NCI-H187 treated with DMSO at 0.1 percent for 48 hours (cell line): ENCODE results near the gene SLCO3A1.

ENCODE experiments used
- DNase-seq: peaks from one replicate; lab custom pipeline; 2025; lab: John Stamatoyannopoulos, UW

SLCO3A1 gene

DNA sequence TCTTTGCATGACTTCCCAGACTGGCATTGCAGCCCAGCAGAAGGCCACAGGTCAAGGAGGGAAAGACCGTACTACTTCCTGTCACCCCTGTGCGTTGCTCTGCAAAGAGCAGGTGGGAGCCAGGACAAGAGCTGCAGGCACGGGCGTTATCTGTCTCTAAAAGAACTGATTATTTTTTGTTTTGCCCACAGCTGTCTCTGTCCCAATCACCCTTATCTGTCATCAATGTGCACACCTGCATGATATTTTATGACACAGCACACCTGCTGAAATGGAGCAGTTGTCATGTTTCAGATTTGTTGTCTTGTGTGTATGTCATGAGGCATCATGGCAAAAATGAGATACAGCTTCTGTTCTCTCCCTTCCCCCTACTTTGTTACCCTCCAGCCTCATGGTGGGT lies 58.8 kb downstream of the SLCO3A1 start:
- no peak for DNase-seq

DNA sequence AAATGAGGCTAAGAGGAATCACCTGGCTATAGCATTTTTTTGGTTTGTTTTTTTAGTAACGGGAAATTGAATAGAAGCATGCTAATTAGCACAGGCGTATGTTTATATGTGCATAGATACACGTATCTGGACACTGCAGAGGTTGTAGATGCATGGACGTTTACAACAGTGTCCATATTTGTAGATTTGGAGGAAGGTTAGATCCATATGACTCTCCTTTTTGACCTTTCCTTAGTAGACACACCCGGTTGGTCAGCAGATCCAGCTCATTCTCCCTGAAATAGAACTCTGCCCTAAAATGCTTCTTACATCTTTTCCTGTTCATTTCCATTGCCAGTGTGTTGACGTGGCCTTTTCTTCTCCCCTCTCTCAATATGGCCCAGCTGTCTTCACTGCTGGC lies 60.1 kb downstream of the SLCO3A1 start:
- DNase-seq = no peak

DNA sequence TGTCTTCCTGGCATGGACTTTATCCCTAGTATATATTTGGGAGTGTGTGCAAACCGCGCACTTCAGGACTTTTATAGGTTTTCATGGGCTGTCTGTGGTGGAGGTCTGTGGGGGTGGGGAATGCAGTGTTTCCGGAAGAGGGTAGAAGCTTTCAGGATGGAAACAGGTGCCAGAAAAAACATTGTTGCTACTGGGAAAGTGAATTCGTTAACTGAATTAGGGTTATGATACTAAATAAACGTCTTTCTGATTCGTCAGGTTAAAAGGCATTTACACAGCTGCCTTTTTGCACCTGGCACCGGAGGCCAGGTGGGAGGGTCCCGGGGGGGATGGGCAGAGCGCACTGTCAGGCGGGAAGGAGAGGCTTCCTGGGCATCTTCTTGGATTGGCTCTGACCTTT lies 62.1 kb downstream of the SLCO3A1 start:
- DNase-seq = peak; percentile 88

DNA sequence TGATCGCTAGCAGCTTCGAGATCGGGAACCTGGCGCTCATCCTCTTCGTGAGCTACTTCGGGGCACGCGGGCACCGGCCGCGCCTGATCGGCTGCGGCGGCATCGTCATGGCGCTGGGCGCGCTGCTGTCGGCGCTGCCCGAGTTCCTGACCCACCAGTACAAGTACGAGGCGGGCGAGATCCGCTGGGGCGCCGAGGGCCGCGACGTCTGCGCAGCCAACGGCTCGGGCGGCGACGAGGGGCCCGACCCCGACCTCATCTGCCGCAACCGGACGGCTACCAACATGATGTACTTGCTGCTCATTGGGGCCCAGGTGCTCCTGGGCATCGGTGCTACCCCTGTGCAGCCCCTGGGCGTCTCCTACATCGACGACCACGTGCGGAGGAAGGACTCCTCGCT lies 62.5 kb downstream of the SLCO3A1 start:
- DNase-seq = no peak

DNA sequence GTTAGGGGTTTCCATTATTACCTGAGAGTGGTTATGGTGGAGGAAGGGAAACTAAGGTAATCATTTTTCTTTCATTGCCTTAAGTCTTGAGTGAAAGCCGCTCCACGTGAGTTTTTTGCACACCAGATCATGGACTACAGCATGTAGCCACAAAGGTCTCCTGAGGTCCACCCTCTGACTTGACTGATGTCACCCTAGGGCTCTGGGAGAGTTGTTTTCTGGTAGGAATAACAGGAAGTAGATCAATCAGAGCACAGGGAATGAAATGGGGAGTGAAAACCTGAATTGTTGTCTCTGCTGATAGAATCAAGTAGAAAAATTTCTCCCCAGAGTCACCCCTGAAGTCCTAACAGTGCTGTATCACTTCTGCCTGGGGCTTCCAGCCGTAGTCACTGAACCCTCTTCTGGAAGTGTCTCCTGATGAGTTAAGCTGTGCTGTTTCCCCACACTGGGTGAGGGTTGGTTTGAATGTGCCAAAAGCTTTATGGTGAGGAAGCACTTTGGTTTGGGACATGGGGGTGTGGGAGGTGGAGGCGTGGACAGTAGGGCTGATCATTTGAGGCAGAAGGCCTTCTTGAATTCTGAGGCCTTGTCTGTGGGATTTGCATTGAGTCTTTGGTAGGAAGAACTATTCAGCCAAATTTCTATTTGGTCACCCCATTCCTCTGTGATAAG lies 64.3 kb downstream of the SLCO3A1 start:
- DNase-seq = no peak

DNA sequence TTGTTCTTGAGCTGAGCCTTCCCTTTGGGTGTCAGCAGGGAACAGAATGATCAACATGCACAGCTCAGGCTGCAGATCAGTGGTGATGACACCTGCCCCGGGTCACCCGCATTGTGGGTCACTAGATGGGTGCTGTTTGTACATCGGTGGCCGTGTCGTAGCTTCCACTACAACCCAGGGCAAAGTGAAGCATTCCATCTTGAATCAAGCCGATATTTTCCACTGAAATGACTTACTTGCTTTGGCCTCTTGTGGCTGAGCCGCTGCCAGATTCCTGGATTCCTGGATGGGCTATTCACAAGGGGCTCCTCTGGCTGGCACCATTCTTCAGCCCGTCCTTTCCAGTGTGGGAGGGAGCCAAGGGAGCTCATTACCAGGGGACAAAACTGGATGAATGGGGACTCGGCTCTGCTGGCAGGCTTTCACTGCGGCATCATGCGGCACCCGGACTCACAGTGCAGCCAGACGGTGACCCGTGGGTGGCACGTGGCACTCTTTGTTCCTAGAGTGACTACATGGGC lies 65.6 kb downstream of the SLCO3A1 start:
- no peak for DNase-seq

DNA sequence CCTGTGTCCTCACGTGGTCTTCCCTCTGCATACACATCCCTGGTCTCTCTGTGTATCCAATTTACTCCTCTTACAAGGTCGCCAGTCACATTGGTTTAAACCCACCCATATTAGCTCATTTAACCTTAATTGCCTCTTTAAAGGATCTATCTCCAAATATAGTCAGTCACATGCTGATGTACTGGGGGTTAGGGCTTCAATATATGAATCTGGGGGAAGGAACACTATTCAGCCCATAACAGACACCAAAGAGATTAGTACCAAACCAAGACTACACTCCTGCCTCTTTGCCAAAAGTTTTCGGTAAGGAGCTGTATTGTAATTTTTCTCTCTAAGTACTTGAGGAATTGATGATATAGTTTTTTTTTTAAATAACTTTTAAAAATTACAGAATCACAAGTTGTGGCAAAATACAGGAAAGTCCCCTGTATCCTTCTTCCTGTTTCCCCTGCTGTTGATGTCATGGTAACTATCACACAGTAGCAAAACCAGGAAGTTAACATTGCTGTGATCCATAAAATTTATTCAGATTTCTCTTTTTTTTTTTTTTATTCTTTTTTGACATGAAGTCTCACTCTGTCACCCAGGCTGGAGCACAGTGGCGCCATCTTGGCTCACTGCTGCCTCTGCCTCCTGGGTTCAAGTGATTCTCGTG lies 67.8 kb downstream of the SLCO3A1 start:
- no peak for DNase-seq

DNA sequence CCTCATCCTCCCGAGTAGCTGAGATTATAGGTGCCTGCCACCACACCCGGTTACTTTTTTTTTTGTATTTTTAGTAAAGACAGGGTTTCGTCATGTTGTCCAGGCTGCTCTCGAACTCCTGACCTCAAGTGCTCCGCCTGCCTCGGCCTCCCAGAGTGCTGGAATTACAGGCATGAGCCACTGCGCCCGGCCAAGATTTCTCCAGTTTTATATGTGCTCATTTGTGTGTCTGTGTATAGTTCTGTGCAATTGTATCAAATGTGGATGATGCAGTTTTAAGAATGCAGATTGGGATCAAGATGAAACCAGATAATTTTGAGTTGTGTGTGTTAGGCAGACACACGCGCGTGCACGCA lies 68.3 kb downstream of the SLCO3A1 start:
- DNase-seq = no peak

DNA sequence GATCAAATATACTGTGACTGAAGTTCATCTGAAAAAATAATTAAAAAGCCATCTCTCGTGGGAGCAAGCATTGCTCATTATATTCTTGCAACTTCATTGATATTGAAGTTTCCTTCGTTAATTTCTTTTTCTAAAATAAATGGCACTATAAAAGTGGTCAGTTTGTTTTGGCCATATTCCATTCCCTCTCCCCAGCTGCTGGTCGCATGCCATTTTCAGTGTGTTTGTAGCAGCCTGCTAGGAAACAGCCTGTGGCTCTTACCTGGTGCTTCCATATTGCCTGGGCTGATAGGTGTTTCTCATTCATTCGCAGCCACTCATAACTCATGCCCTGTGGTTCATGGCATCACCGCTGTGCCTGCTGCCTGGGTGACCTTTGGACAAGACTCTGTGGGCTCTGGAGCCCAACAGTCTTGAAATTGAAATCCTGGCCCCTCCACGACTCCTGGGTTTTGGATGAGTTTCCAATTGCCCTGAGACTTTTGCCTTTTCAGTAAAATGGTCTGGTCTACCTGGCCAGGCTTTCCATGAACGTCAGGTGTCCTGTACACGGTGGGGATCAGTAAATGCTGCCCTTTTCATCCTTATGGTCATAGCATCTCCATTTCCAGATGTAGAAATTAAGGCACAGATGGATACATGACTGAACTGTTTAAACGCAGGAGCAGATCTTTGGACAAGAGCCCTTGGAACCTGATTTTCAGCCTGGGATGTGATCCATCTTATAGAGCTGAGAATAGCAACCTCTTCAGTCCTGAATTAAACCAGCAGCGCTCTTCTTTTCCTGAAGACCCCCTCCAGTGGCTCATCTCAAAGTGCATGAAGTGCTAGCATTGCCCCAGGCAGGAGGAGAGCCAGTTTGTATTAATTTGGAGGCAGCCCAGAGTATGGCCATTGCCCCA lies 69.4 kb downstream of the SLCO3A1 start:
- no peak for DNase-seq

DNA sequence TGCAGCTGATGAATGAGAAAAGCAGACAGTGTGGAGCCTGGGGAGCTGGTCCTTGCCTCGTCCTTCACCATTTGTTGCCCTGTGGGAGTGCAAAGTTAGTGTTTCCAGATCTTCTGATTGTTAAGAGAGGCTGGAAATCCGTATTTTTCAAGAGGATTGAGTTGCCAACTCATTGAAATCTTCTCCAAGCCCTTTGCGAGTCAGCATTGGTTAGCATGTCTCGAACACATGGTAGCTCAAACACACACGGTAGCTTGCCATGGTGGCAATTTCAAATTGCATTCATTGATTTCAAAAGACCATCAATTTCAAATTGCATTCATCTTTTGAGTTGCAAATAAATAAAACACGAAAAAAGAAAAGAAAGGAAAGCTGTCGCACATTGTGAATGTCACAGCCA lies 70.7 kb downstream of the SLCO3A1 start:
- DNase-seq = no peak

DNA sequence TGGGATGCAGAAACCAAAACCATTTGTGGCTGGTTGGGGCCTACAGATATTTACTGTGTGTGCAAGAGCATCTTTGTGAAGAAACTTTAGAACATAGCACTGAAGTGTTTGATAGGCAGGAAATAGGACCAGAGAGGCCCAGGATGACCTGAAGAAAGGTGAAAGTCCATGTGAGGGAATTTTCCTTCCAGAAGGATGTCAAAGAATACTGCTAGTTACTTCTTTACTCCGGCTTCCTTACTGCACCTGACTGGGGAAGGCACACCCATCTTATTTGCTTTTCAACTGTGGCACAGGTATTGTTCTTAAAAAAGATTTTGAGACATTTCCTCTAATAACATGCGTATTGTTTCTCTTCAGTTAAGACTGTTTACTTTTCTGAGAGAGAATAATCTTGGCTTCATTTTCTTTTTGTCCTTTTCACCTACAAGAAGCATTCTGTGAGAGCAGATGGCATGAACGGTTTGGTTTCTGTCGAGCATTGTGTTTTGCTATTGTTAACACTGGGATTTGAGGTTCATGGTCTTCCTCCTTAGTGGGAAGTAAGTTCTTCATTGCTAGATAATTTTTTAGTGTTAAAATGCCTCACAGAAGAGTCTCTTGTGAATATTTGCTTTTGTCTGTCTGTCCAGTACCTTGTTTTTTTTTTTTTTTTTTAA lies 71.5 kb downstream of the SLCO3A1 start:
- no peak for DNase-seq

DNA sequence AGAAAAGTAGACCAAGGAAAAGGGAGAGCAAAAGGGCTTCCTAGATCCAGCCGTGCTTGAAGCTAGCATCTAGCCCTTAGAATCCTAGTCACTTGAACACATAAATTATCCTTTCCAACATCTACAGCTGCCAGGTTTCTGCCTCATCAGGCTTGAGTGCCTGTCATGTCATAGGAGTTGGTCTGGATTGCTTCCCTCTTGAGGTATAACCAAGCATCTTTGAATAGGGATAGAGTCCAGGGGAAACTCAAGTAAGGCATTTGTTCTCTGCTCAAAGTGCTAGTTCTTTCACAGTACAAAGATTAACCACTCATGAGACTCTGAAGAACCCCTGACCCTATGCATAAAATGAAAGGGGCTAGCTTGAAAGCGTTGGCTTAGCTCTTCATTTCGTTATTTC lies 72.3 kb downstream of the SLCO3A1 start:
- DNase-seq = peak; percentile 98

DNA sequence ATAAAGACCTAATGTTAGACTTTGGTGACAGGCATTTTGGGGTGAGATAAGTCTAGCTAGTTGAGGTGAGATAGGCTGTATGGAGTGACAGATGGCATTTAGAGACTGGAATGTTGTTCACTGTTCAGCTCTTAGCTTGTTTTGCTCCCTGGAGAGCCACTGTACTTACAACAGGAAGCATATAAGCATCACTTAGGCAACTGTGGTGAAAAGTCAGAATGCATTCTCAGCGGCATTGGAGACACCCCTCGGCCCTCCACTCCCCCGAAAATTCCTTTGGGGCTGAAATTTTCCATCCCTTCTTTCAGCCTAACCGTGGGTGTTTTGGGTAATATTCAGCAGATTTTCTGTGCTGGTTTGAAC lies 73.4 kb downstream of the SLCO3A1 start:
- DNase-seq = no peak

DNA sequence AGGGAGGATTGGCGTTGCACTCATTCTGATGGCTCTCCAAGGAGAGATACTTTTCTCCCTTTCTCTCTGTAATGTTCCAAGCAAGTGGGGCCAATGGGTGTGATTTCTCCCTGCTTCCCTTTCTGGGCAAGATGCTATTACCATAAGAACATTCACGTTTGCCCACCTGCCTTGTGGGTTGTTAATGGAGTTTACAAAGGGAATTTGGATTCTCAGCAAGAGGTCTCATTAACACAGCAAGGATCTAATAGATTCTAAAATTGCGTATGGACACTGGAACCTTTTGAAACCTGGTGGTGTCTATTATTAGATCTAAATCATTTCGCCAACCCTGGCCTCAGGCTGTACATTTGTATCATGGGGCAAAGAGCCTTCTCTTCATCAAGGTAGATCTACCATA lies 74.1 kb downstream of the SLCO3A1 start:
- DNase-seq = no peak

DNA sequence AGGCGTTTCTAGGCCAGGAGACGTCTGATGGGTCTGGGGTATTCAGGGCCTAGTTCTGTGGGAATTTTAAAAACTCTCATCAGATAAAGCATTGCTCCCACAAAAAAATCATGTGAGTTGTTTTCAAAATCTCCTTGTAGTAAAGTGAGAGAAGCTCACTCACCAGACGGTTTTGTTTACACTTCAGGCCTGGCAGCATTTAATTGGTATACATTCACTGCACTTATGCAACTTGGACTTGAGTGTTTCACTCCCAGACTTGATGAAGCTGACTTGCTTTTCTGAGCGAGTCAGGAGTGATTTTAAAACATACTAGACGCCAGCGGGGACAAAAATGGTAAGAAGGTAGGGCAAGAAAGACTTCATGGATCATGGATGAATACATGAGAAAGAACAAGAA lies 75.2 kb downstream of the SLCO3A1 start:
- no peak for DNase-seq

DNA sequence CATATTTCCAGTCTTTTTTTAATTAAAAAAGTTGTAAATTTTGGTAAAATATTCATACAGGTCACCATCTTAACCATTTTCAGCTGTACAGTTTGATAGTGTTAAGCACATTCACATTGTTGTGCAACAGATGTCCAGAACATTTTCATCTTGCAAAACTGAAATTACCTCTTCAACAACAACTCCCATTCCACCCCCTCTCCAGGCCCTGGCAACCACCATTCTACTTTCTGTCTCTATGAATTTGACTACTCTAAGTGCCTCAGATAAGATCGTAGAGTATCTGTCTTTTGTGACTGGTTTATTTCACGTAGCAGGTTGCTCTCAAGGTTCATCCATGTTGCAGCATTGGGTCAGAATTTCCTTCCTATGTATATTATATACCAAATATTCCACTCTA lies 76.0 kb downstream of the SLCO3A1 start:
- DNase-seq = no peak

DNA sequence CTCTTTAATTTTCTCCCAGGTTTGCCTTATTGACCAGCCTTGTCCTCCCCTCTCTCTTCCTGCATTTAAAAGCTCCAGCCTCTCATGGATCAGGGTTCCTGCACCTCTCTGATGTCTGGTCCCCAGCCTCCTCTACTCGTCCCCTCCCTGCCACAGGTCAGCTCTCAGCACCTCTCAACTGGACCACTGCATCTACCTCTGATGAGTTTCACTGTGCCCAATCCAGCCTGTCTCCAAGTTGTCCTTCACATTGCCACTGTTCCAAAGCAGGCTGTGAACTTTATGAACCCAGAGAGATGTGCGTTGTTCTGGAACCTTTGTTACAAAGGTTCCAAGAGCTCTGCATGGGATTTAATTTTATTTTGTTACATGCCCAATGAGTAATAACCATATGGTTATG lies 76.6 kb downstream of the SLCO3A1 start:
- DNase-seq = no peak

DNA sequence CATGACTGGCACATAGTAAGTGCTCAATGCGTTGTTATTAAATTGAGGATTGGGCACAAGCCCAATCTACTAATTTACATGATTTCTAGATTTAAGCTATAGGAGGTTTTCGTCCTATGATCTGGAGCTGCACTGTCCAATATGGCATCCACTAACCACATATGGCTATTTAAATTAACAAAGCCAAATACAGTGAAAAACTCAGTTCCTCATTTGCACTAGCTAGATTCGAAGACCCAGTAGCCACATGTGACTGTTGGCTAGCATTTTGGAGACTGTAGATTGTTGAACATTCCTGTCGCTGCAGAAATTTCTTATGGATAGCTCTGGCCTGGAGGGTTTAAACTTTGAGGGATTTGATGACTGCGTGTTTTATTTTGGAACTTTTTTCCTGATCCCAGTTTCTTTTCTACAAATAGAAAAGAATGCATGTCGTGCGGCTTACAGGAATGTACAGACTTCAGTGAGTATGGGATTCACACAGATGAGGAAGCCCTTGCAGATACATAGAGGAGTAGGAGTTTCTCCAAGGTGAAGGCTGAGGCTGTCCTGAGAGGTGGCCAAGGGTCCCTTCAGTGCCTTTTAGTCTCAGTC lies 82.8 kb downstream of the SLCO3A1 start:
- no peak for DNase-seq

DNA sequence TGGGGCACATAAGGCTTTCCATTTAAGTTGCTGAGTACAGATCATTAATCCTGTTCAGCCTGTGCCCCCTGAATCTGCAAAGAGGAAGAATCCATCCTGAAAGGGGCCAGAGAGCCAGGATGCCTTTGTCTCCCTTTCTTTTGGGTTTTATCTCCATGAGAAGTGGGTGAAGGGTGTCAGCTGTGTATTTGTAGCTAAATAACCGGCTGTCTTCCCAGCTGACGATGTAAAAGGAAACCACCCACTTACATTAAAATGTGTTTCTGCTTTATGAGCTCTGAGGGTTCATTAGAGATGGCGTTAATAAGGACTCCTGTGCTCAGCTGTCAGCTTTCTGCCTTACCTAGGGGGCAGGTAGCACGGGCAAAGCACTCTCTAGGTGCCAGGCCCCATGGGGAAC lies 83.4 kb downstream of the SLCO3A1 start:
- DNase-seq = no peak

DNA sequence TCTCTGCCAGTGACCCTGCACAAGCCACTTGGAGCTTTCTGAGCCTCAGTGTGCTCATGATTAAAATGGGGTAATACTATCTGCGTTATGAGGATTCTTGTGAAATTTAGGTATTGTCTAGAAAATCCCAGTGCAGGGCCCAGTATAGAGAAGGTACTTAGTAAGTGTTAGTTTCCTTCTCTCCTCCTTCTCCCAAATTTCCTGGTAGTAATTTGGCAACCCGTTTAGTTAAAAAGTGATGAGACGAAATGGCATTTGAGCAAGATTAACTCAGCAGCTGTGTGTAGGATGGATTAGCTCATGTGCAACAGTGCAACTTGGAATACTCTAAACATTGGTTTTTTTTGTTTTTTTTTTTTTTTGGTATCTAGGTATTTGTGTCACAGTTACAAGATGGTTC lies 84.6 kb downstream of the SLCO3A1 start:
- no peak for DNase-seq

DNA sequence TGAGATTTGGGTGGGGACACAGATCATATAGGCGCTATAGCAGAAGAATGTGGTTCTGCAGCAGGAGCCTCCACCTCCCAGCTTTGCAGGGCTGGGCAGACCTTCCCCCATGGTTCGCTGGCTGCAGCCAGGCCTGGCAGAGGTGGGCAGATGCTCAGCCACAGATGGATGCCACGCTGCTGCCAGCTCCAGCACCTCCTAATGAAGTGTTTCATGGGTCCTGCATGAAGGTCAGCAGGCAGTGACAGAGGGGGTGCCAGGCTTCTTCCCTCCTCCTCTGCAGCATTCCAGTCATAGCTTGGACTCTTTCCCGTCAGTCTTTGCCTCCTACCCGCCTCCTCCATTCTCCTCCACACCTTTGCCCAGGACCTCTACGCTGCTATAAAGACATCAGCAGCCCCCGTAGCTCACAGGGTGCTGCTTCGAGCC lies 85.9 kb downstream of the SLCO3A1 start:
- no peak for DNase-seq
